WTC11 (cell line): Measurements from ENCODE around the gene CHCHD1.

ENCODE experiments used
- ATF3 ChIP-seq: sonication (generic); formaldehyde crosslinking; conservative IDR thresholded peaks from 2 replicates; pipeline ENCODE4 v1.8.1; 2022; ENCODE audit warnings: mild to moderate bottlenecking, missing genetic modification reagents
- CTCF ChIP-seq: fragments of 200-600 bp; IDR thresholded peaks from 2 replicates; pipeline ENCODE4 v1.8.0; 2022; ENCODE audit warnings: antibody characterized with exemption
- MAX ChIP-seq: sonication (generic); formaldehyde crosslinking; IDR thresholded peaks from 2 replicates; pipeline ENCODE4 v1.8.0; 2022; ENCODE audit warnings: mild to moderate bottlenecking, missing genetic modification reagents
- MXD4 ChIP-seq: fragments of 250-450 bp; sonication (Bioruptor Pico); IDR thresholded peaks from 2 replicates; pipeline ENCODE4 v1.8.0; 2021; ENCODE audit warnings: mild to moderate bottlenecking, moderate library complexity, borderline replicate concordance
- NR1H2 ChIP-seq: sonication (generic); formaldehyde crosslinking; IDR thresholded peaks from 2 replicates; pipeline ENCODE4 v1.9.0; 2021; ENCODE audit warnings: mild to moderate bottlenecking, moderate library complexity, missing genetic modification reagents
- SP1 ChIP-seq: sonication (generic); formaldehyde crosslinking; conservative IDR thresholded peaks from 2 replicates; pipeline ENCODE4 v1.8.1; 2022; ENCODE audit warnings: missing genetic modification reagents

GRCh38 chr10:73732426-73732825 lies 49.4 kb upstream of the CHCHD1 start:
- TF ChIP-seq CTCF: no peak
- no peak for TF ChIP-seq MAX (CRISPR knock-in tag)
- TF ChIP-seq MXD4 (CRISPR knock-in tag): no peak
- no peak for TF ChIP-seq ATF3
- TF ChIP-seq NR1H2 (CRISPR knock-in tag): no peak
- TF ChIP-seq SP1: no peak
